ENCODE measurements around the gene BRCC3.
"Not testable (repeated sequence)": the region's sequence is repeated elsewhere in the genome, so short reads cannot be mapped to it uniquely, and the experiment has no call there.

Gene BRCC3

GRCh38 chrX:155143959-155144548, 72.7 kb downstream of the BRCC3 start:
- DNase-seq (ENCODE audit: low read depth in 1 of 2, low spot score in 1 of 2), result no peak

- no peak for DNase-seq (ENCODE audit: low read depth in 1 of 2, low spot score in 1 of 2)
These were observed 73.6 kb downstream of the BRCC3 start for GRCh38 chrX:155144926-155145325.

- not testable (repeated sequence) for DNase-seq (ENCODE audit: low read depth in 1 of 2, low spot score in 1 of 2)
These were observed 76.3 kb downstream of the BRCC3 start for GRCh38 chrX:155147612-155148011.

- DNase-seq (ENCODE audit: low read depth in 1 of 2, low spot score in 1 of 2), result not testable (repeated sequence)
These were observed 76.9 kb downstream of the BRCC3 start for GRCh38 chrX:155148166-155148565.

GRCh38 chrX:155148724-155149537, 77.6 kb downstream of the BRCC3 start:
- peak in 1 of 2 donors; percentile 10 for DNase-seq (ENCODE audit: low read depth in 1 of 2, low spot score in 1 of 2)

GRCh38 chrX:155169881-155170280, 98.6 kb downstream of the BRCC3 start:
- no peak for DNase-seq (ENCODE audit: low read depth in 1 of 2, low spot score in 1 of 2)
